Uterus (tissue), 2 donors: ENCODE measurements around the gene MALT1.

Source experiments
- POLR2A ChIP-seq, 2 donors: fragments of 450-650 bp; IDR thresholded peaks; one replicate each; pipeline ENCODE4 v1.6.1; 2016; ENCODE audit warnings: antibody characterized with exemption in 2 of 2, mild to moderate bottlenecking in 1 of 2, moderate library complexity in 1 of 2
- TF ChIP-seq, protein P1 (sequence below), 4 experiments: fragments of 200-600 bp in 2 of 4; fragments of 450-650 bp in 2 of 4; sonication (generic) in 2 of 4; IDR thresholded peaks; one replicate each; pipeline ENCODE4 v1.5.1; 2016 to 2019; ENCODE audit warnings: antibody characterized with exemption in 4 of 4, mild to moderate bottlenecking in 2 of 4, moderate library complexity in 1 of 4

DNA sequence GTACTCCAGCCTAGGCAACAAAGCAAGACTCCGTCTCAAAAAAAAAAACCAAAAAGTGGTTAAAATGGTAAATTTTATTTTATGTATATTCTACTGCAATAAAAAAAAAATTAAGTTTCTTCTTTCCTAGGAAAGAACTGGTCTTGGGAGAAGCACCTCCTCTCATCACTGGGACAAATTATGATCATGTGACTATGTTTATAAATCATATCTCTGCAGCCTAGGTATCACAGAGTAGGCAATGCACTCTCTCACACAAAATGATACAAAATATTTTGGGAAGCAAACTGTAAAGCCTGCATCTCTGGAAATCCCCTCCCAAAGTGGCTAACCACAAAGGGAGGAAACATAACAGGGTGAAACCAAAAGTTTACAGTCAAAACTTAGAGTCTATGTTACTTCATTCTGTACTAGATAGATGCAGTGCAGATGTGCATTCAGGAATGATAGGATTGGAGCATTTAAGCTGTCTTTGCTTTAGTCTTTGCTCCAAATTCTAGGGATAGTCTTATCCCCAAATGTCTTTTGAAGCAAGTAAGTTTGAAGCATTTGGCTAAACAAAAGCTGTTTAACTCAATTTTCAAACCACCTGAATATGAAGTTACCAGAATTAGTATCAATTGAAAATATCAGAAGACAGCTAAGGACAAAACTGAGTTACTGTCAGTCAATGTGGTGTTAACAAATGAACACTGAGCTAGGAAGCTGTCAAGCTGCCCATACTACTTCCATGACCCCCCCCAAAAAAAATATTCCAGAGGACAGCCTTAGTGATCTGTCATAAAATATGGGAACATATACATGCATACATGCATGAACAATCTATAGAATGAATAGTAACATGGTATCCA, 21.1 kb upstream of the MALT1 start:
- no peak for TF ChIP-seq POLR2A (IDR thresholded peaks at IDR 0.05)
- TF ChIP-seq, protein P1, sequence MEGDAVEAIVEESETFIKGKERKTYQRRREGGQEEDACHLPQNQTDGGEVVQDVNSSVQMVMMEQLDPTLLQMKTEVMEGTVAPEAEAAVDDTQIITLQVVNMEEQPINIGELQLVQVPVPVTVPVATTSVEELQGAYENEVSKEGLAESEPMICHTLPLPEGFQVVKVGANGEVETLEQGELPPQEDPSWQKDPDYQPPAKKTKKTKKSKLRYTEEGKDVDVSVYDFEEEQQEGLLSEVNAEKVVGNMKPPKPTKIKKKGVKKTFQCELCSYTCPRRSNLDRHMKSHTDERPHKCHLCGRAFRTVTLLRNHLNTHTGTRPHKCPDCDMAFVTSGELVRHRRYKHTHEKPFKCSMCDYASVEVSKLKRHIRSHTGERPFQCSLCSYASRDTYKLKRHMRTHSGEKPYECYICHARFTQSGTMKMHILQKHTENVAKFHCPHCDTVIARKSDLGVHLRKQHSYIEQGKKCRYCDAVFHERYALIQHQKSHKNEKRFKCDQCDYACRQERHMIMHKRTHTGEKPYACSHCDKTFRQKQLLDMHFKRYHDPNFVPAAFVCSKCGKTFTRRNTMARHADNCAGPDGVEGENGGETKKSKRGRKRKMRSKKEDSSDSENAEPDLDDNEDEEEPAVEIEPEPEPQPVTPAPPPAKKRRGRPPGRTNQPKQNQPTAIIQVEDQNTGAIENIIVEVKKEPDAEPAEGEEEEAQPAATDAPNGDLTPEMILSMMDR (IDR thresholded peaks at IDR 0.05) = no peak
